ENCODE data around the gene TSG101.

- TF ChIP-seq POLR2A (IDR thresholded peaks at IDR 0.05; ENCODE audit: low read depth) (no peak), CTCF (IDR thresholded peaks at IDR 0.05) (no peak), POLR2AphosphoS5 (IDR thresholded peaks at IDR 0.05) (no peak)
Observed at GRCh38 chr11:18455686-18456372, 70.9 kb downstream of the TSG101 start, which contains the start of gene LDHAL6A.
